ENCODE measurements around the gene RAB36.

GRCh38 chr22:23207729-23208393 lies 62.6 kb downstream of the RAB36 start:
- TF ChIP-seq CTCF (IDR thresholded peaks at IDR 0.05) (no peak), POLR2A (IDR thresholded peaks at IDR 0.05) (no peak), POLR2AphosphoS5 (IDR thresholded peaks at IDR 0.05; ENCODE audit: insufficient read depth in 1 of 2, low read depth in 1 of 2) (no peak)
